Left renal pelvis (tissue), 4 donors: ENCODE data around the gene SHROOM3. TPM values are rescaled to one million over a fixed set of nuclear protein-coding genes. Genes with fewer than 3 reads are reported as not detected.

Experiments used
- DNase-seq, 4 donors: peaks; one replicate each; pipeline ENCODE4 v3.0.0-alpha.2; 2013; ENCODE audit warnings: low read depth in 4 of 4, low spot score in 3 of 4
- polyA plus RNA-seq, 4 donors: library from polyadenylated mRNA; unstranded; fragments of 120-200 nt; gene quantifications; one replicate each; pipeline ENCODE4 v1.2.1, GENCODE V29; 2013; ENCODE audit not compliant: insufficient read length in 4 of 4

Gene SHROOM3
- polyA plus RNA-seq, 4 donors, result 24.2 to 37.8 (median 34.9) TPM

DNA sequence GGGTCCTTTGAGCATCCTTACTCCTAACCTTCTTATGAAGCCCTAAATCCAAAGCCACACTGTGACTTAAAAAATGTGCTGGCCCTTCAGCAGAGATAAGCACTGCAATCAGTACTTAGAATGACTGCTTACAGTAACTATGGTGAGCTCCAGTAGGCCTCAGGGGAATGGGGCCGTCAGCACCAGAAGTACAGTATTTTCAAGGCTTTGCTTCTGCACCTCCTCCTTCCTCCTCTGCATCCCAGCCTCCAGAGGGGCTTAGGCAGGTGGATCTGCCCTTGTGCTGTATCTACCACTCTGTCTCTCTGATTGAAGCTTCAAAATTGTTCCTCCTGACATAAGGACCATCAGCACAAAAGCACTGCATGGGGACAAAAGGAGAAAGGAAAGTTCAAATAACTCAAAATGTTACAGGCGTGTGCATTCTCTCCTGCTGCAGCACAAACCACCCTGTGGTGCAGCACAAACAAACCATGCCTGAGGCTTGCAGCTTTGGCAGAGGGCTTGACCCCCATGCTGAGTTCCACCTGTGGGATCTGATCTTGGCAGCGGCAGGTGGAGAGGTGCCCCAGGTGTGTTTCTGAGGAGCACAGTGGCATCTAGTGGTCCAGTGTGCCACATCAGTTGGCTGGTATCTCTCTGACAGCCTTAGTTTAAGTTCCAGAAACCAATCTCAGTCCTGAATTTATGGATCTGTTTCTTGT, 298.2 kb downstream of the SHROOM3 start:
- DNase-seq, result no peak

DNA sequence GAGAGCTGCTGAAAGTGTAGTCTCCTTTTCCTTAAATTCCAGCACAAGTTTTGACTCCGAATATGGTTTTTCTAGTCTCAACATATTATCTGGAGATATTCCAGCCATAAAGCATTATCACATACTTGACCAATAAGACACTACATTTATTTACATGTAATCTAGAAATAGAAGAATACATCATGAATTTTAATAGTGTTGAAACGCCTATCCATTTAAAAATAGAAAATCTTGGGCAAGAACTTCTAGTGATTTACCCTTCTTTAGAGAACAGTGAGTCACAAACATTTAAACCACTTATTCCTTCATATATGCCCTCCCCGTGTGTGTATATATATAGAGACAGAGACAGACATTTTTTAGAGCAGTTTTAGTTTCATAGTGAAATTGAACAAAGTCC, 301.4 kb downstream of the SHROOM3 start:
- no peak for DNase-seq

DNA sequence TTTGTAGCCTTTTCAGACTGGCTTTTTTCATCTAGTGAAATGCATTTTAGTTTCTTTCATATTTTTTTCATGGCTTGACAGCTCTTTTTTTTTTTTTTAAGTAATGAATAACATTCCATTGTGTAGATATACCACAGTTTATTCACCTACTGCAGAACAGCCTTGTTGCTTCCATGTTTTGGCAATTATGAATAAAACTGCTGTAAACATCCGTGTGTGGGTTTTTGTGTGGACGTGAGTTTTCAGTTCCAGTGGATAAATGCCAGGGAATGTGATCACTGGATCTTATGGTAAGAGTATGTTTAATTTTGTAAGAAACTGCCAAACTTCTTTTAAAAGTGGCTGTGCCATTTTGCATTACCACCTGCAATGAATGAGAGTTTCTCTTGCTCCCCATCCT, 302.2 kb downstream of the SHROOM3 start:
- no peak for DNase-seq

DNA sequence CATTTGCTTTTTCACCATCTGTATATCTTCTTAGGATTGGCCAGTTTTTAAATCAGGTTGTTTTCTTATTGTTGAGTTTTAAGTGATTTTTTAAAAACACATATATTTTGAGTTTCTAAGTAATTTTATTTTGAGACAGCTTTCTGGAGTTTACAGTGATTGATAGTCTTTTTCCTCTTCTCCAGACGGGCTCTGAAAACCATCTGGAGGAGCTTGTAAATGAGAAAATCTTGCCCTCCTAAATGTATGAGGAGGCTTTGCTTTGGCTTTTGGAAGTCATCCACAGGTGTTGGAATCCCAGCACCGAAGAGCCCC, 302.7 kb downstream of the SHROOM3 start:
- no peak for DNase-seq

DNA sequence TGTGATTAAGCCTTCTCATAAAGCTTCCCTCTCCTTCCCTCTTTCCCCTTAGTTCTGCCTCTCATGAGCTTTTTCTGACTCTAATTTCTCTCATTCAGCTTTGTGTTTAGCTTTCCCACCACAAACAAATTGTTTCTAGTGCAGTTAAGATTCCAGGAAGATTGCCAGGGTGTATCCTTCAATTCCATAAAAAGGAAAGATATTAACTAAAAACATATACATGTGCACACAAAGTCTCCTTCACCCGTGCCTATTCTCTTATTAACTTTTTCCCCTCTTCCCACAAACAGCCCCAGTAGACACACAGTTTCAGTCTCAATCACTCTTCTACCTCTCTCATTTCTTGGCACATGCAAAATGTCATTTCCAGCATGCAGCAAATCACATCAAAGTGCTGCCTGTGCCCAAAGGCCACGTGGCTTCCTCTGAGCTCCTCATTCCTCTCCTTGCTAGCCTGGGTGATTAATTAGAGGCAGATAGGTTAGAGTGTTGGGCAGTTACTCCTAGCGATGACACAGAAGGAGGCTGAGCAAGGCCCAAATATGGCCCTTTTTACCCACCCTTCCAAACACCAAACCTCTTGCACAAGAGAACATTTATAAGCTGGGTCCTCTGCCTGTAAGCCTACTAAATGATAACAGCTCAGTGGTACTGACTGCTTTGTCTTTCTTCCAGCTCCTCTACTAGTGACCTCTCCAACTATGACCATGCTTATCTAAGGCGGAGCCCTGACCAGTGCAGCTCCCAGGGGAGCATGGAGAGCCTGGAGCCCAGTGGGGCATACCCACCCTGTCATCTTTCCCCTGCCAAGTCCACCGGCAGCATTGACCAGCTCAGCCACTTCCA, 303.3 kb downstream of the SHROOM3 start:
- DNase-seq, result no peak

DNA sequence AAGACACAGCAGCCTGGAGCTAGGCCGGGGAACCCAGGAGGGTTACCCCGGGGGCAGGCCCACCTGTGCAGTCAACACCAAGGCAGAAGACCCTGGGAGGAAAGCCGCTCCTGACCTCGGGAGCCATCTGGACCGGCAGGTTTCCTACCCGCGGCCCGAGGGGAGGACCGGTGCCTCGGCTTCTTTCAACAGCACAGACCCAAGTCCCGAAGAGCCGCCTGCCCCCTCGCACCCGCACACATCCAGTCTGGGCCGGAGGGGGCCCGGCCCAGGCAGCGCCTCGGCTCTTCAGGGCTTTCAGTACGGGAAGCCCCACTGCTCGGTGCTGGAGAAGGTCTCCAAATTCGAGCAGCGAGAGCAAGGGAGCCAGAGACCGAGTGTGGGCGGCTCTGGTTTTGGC, 305.2 kb downstream of the SHROOM3 start:
- no peak for DNase-seq

DNA sequence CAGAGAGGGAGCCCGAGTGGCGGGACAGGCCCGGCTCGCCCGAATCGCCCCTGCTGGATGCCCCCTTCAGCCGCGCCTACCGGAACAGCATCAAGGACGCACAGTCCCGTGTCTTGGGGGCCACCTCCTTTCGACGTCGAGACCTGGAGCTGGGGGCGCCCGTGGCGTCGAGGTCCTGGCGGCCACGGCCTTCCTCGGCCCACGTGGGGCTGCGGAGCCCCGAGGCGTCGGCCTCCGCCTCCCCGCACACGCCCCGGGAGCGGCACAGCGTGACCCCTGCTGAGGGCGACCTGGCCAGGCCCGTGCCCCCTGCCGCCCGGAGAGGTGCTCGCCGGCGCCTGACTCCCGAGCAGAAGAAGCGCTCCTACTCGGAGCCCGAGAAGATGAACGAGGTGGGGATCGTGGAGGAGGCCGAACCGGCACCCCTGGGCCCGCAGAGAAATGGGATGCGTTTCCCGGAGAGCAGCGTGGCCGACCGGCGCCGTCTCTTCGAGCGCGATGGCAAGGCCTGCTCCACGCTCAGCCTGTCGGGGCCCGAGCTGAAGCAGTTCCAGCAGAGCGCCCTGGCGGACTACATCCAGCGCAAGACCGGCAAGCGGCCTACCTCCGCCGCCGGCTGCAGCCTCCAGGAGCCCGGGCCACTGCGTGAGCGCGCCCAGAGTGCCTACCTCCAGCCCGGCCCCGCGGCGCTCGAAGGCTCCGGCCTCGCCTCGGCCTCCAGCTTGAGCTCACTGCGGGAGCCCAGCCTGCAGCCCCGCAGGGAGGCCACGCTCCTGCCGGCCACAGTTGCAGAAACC, 306.0 kb downstream of the SHROOM3 start:
- DNase-seq, result no peak

DNA sequence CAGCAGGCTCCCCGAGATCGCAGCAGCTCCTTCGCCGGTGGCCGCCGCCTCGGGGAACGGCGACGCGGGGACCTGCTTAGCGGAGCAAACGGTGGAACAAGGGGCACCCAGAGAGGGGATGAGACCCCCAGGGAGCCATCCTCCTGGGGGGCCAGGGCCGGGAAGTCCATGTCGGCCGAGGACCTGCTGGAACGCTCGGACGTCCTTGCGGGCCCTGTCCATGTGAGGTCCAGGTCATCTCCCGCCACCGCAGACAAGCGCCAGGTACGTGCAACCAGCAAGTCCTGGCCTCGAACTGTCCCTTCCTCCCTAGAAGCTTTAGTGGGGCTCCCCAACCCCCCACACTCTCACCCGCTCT, 306.6 kb downstream of the SHROOM3 start:
- DNase-seq, result no peak

DNA sequence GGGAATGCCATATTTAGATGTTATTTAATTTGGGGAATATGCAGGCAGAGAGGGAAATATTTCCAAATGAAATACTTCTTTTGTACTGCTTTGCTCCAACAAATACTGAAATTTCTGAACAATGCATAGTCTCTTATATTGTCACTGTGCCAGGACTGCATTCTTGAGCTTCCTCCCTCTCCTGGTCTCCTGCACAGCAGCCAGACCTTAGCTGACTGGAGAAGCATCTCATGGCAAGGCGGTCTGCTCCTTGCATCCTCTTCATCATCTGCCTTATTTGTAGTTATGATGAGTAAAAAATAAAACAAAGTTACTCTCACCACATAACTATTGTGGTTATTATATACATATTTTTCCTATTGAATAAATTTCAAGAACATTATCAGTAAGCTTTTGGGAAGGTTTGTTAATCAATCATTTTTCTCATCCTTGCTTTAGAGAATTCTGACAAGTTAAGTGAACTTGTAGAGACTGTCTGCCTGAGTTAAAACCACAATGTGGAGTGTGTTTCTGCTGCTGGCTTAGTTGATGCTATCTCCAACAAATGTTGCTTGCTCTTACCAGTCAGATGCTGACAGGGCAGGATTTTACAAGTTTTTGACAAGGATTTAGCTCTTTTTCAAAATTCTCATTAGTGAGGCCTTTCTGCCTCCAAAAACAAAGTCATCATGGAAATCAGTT, 309.4 kb downstream of the SHROOM3 start:
- DNase-seq, result no peak

DNA sequence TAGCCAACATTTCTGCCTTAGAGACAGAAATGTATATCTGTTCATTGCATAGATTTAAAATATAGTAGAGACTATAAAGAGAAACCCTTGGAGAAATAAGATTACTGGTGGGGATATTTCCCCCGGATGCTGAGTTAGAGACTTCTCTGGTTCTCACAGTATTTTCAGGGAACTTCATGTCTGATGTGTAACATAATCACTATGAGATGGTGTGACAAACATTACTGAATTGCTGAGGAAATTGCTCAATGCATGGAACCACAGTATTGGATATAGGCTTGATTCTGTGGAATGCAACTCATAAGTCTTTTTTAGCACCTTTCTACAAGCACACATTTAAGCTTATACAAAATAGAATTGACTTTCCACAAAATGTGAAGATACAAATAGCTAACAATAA, 310.2 kb downstream of the SHROOM3 start:
- DNase-seq, result no peak

DNA sequence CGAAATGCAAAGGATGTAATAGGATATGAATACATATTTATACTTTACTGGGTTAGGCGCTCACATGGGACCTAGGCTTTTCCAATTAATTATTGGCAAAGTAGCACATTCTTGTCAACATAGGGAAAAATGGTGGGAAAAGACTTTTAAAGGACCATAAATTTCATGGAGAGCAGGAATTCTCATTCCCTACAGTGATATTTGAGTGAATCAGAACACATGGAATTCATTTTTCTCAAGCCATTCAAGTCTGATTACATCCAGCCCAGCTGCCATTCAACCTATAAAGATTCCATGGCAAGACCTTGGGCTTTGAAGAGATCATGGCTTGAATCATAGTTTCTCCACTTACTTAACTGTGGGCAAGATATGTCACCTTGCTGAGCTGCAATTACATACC, 312.5 kb downstream of the SHROOM3 start:
- DNase-seq, result no peak

DNA sequence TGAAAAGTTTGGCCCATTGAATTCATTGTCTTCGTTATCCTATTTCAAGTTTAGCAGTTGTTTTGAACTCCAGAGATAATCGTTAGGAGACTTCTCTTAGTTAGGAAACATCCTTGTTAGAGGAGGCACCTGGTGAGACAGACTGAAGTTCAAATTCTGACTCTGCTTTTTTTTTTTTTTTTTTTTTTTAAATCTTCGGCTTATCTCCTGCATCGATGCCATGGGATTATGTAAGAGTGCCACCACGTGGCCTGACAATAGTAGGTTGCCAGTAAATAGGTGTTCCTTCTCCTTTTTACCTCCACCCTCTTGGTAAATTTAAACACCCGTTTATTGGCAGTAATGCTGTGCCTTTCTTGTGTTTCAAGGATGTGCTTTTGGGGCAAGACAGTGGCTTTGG, 313.6 kb downstream of the SHROOM3 start:
- no peak for DNase-seq

DNA sequence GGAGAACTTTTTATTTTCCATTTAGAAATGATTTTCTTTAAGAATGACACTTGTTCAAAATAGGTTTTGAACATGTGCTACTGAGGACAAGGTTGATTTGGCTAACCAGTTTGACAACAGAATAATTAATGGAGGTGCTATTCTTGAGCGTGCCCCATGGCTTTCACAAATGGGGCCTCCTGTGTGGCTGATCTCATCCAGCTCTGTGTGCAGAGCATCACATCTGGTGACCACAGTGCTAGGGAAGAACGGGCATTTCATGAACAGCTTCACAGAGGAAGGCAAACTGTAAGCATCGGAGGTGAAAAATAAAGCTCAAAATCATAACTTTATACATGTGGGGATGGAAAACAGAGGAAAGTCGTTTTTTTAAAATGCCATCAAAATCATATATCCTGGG, 314.3 kb downstream of the SHROOM3 start:
- no peak for DNase-seq

DNA sequence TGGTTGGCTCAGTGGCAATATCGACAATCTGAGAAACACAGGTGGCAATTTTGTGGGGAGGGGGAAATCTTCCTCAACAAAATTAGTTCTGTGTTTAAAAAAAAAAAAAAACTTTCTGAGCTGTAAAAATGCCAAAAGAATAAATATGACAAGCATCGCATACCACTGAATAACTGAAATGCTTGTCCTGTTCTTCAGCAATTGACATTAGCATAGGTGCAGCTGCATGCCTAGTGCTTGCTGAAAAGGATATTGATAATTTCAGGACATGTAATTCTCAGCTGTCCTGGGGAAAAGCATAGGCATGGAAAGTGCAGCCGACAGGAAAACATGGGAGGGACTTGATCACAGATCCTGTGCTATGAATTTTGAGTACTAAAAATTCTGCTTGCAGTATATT, 315.7 kb downstream of the SHROOM3 start:
- no peak for DNase-seq

DNA sequence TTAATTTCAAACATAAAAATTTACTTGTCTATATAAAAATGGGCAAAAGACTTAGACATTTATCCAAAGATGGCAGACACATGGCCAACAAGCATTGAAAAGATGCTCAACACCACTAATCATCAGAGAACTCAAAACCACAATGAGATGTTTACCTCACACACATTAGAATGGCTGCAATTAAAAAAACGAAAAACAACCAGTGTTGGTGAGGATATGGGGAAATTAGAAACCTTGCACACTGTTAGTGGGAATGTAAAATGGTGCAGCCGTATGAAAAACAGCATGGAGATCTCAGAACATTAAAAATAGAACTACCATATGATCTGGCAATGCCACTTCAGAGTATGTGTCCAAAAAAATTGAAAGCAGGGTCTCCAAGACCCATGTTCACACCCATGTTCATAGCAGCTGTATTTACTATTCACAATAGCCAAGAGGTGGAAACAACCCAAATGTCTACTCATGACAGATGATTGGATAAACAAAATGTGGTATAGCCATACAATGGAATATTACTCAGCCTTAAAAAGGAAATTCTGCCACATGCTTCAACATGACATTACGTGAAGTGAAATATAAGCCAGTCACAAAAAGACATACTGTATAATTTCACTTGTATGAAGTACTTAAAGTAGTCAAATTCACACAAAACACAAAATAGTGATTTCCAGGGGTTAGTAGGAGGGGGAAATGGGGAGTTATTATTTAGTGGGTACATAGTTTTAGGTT, 316.7 kb downstream of the SHROOM3 start:
- DNase-seq, result no peak

DNA sequence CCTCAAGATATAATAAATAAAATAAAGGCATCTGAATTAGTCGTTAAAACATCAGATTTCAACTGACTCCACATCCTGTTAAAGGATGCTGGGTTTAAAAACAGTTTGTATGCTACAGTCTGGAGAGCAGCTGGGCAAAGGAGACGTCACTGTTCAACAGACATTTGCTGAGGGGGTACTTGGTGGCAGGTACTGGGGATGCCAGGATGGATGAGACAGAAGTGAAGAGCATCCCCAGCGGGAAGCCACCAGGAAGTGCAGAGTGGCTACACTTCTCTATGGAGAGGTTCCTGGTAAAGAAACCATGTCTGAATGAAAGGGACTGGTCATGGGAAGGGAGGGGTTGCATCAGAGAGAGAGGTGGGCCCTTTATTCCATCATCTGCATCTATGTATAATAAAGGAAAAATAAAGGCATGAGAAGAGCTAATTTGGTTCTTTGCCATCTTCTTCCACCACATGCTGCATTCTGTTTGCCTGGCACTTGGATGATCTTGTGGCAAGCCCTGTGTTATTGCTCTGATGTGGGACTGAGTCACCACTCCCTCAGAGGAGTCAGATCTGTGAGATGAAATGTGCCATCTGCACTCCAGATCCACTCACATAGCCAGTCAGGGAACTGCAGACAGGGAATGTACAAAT, 318.0 kb downstream of the SHROOM3 start:
- no peak for DNase-seq

DNA sequence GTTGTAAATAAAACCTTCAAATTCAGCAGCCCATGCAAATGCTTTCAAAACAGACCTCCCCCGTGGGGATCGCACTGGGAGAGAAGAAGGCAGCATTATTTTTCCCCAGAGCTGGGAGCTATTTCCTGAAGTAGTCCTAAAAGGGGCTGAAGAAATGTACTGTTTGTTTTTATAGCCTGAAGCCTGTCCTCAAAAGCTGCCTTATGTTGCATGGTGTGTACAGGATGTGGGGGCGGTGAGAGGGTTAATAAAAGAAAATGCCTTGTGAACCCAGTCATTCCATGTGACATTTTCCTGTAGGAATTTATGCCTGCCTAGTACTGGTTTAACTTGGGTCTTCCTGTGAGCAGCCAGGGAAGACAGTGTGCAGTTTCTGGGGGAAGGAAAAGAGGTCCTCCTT, 318.8 kb downstream of the SHROOM3 start:
- peak; percentile 54 to 73 (median 65) for DNase-seq

DNA sequence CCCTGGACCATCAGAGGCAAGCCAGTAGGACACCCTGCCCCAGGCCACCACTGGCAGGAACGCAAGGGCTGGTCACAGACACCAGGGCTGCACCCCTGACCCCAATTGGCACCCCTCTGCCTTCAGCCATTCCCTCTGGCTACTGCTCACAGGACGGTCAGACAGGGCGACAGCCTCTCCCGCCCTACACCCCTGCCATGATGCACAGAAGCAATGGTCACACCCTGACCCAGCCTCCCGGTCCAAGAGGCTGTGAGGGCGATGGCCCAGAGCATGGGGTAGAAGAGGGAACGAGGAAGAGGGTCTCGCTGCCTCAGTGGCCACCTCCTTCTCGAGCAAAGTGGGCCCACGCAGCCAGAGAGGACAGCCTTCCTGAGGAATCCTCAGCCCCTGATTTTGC, 319.4 kb downstream of the SHROOM3 start:
- no peak for DNase-seq

DNA sequence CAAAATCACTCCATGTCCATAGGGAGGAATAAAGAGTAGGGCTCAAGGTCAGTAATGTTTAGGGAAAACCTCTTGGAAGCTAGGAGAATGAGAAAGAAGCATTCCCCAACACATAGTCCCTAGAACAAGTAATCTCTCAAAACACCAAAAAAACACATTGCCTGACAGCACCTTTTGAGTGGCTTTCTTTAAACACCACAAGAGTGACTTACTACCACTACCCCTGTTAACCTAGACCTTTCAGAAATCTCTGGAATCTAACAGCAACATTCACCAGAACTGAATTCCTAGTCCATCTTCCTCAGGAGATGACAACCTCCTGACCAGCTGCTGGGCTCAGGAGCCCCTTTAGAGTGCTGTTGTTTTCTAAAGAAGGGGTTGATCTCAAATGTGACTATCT, 320.7 kb downstream of the SHROOM3 start:
- DNase-seq, result no peak

DNA sequence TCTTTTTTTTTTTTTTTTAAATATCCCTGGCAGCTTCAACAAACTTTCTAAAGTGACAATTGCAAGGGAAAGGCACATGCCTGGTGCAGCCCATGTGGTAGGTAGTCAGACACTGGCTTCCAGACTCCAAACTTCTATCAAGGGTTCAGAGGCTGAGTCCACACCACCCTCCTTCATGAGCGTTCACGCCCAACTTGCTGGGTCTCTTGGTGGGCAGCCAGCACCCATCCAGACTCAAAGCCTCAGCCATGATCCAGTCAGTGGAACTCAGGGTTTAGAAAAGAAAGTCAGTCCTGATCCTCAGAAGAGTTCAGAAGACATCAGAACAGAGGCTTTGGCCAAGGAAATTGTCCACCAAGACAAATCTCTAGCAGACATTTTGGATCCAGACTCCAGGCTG, 321.4 kb downstream of the SHROOM3 start:
- DNase-seq, result no peak
